A549 (cell line): ENCODE data around the gene FCER1A. TPM values are rescaled to one million over a fixed set of nuclear protein-coding genes. Genes with fewer than 3 reads are reported as not detected.

Experiments used
- ATAC-seq, 2 experiments: fragments of 200-7000 bp in 1 of 2; fragments of >200 bp in 1 of 2; cut with Nextera tagmentation in 1 of 2; cut with Tn5 transposase in 1 of 2; 3 replicates each; pipeline versions ENCODE4 v1.8.0 to v1.9.1; 2018 to 2020; ENCODE audit warnings: mild to moderate bottlenecking in 1 of 2, moderate library complexity in 1 of 2
- CTCF ChIA-PET: fragments of 300-600 bp; sonication (Branson Sonifier 250); formaldehyde crosslinking; extraction: SDS; loops from one replicate; lab custom pipeline; 2021; ENCODE audit warnings: antibody characterized with exemption, inconsistent platforms; lab: Yijun Ruan, JAX
- POLR2A ChIA-PET: fragments of 350-600 bp; formaldehyde crosslinking; extraction: SDS; loops from one replicate; lab custom pipeline; 2021; ENCODE audit warnings: antibody characterized with exemption, inconsistent platforms; lab: Yijun Ruan, JAX
- DNase-seq, 2 experiments: peaks; one replicate each; pipeline versions ENCODE4 v3.0.0 to v3.0.0-alpha.2; 2011 to 2016; ENCODE audit warnings: low read depth in 1 of 2, low spot score in 1 of 2
- FAIRE-seq: peaks from 2 replicates; lab custom pipeline; 2011; peaks lifted over from hg19 to GRCh38; lab: Jason Lieb, UNC
- H3K27ac ChIP-seq, 2 experiments: fragments of >200 bp; sonication (Bioruptor Twin); formaldehyde crosslinking; 3 replicates each; pipeline ENCODE4 v1.5.1; 2016 to 2017
- H3K4me1 ChIP-seq: fragments of >200 bp; sonication (Bioruptor Twin); formaldehyde crosslinking; 3 replicates; pipeline ENCODE4 v1.6.1; 2016
- H3K4me2 ChIP-seq: fragments of >200 bp; sonication (Bioruptor Twin); formaldehyde crosslinking; 3 replicates; pipeline ENCODE4 v1.6.1; 2016
- H3K4me3 ChIP-seq: fragments of >200 bp; sonication (Bioruptor Twin); formaldehyde crosslinking; 3 replicates; pipeline ENCODE4 v1.5.1; 2016
- H3K9me3 ChIP-seq: fragments of >200 bp; sonication (Bioruptor Twin); formaldehyde crosslinking; 3 replicates; pipeline ENCODE4 v1.6.1; 2016
- CBX8 ChIP-seq: fragments of 200-600 bp; sonication (generic); IDR thresholded peaks from 2 replicates; pipeline ENCODE4 v1.6.1; 2016
- CEBPB ChIP-seq, 2 experiments: fragments of >200 bp in 1 of 2; sonication (Bioruptor Twin) in 1 of 2; formaldehyde crosslinking in 1 of 2; IDR thresholded peaks; 2 replicates each; pipeline ENCODE4 v1.6.1; 2012 to 2016
- CHD2 ChIP-seq: fragments of 150-350 bp; IDR thresholded peaks from 2 replicates; pipeline ENCODE4 v1.6.1; 2014; ENCODE audit warnings: low read length; ENCODE audit not compliant: partially characterized antibody
- E2F6 ChIP-seq: IDR thresholded peaks from 2 replicates; pipeline ENCODE4 v1.6.1; 2012; ENCODE audit warnings: low read depth, borderline replicate concordance
- ELK1 ChIP-seq: fragments of 150-350 bp; IDR thresholded peaks from 2 replicates; pipeline ENCODE4 v1.6.1; 2014; ENCODE audit warnings: low read depth, mild to moderate bottlenecking, low read length
- EP300 ChIP-seq, 2 experiments: fragments of >200 bp; sonication (Bioruptor Twin); formaldehyde crosslinking; IDR thresholded peaks; 2 replicates in 1 of 2; 3 replicates in 1 of 2; pipeline ENCODE4 v1.6.1; 2016 to 2017
- FOSL2 ChIP-seq, 2 experiments: fragments of 450-650 bp in 1 of 2; fragments of >200 bp in 1 of 2; sonication (Bioruptor Twin) in 1 of 2; formaldehyde crosslinking; IDR thresholded peaks; 2 replicates each; pipeline versions ENCODE4 v1.5.0 to v1.6.1; 2016 to 2020; ENCODE audit warnings: mild to moderate bottlenecking in 1 of 2, moderate library complexity in 1 of 2
- GATA3 ChIP-seq: IDR thresholded peaks from 2 replicates; pipeline ENCODE4 v1.6.1; 2012; ENCODE audit warnings: borderline replicate concordance
- HDAC2 ChIP-seq: fragments of 200-600 bp; sonication (generic); IDR thresholded peaks from 2 replicates; pipeline ENCODE4 v1.6.1; 2016
- HEYL ChIP-seq: fragments of 250-450 bp; sonication (Bioruptor Pico); IDR thresholded peaks from 2 replicates; pipeline ENCODE4 v1.8.0; 2021; ENCODE audit warnings: mild to moderate bottlenecking, moderate library complexity
- JUNB ChIP-seq: fragments of >200 bp; sonication (Bioruptor Twin); formaldehyde crosslinking; IDR thresholded peaks from 2 replicates; pipeline ENCODE4 v1.6.1; 2016
- MAZ ChIP-seq: fragments of 150-350 bp; IDR thresholded peaks from 2 replicates; pipeline ENCODE4 v1.6.1; 2014; ENCODE audit warnings: antibody characterized with exemption, low read depth, low read length, borderline replicate concordance
- NFE2L2 ChIP-seq: fragments of 150-350 bp; conservative IDR thresholded peaks from 2 replicates; pipeline ENCODE4 v1.6.1; 2014; ENCODE audit warnings: low read length
- NPAS2 ChIP-seq: fragments of 250-450 bp; sonication (Bioruptor Pico); IDR thresholded peaks from 2 replicates; pipeline ENCODE4 v1.8.0; 2022; ENCODE audit warnings: mild to moderate bottlenecking, moderate library complexity, borderline replicate concordance
- POLR2A ChIP-seq: IDR thresholded peaks from 2 replicates; pipeline ENCODE4 v1.6.1; 2012; ENCODE audit warnings: mild to moderate bottlenecking, low read length
- RCOR1 ChIP-seq: fragments of 150-350 bp; IDR thresholded peaks from 2 replicates; pipeline ENCODE4 v1.6.1; 2014; ENCODE audit warnings: antibody characterized with exemption, low read length, low read depth
- TFCP2L1 ChIP-seq: fragments of 250-450 bp; sonication (Bioruptor Pico); IDR thresholded peaks from 2 replicates; pipeline ENCODE4 v1.5.0; 2021; ENCODE audit warnings: mild to moderate bottlenecking
- ZC3H11A ChIP-seq: fragments of 450-650 bp; IDR thresholded peaks from 2 replicates; pipeline ENCODE4 v1.6.1; 2014; ENCODE audit warnings: antibody characterized with exemption, mild to moderate bottlenecking
- ZFP36 ChIP-seq: fragments of 450-650 bp; IDR thresholded peaks from 2 replicates; pipeline ENCODE4 v1.6.1; 2014; ENCODE audit warnings: borderline replicate concordance; ENCODE audit not compliant: partially characterized antibody
- WGBS: methylation state at CpG from one replicate; pipeline ENCODE4 v1.1.6; 2017; ENCODE audit errors: missing lambda C conversion rate; 5-methylcytosine and 5-hydroxymethylcytosine counted together
- polyA plus RNA-seq, 4 experiments: library from polyadenylated mRNA; depleted of rRNA in 3 of 4; stranded (reverse); fragments of >200 nt; fragmentation: RNase III in 1 of 4; extraction: RNeasy Plus Mini Kit Qiagen cat#74134 plus additional on column Dnase treatment in 1 of 4; gene quantifications; 2 replicates in 3 of 4; 3 replicates in 1 of 4; pipeline ENCODE4 v1.2.3, GENCODE V29; 2011 to 2017
- TF ChIP-seq, protein P1 (sequence below): fragments of 250-450 bp; sonication (Bioruptor Pico); IDR thresholded peaks from 2 replicates; pipeline ENCODE4 v1.5.0; 2021; ENCODE audit warnings: mild to moderate bottlenecking, moderate library complexity, borderline replicate concordance

Gene FCER1A
- polyA plus RNA-seq, 2 of the 4 experiments (the other 2 are of a cell fraction): 0.10 TPM; not detected in 1

DNA sequence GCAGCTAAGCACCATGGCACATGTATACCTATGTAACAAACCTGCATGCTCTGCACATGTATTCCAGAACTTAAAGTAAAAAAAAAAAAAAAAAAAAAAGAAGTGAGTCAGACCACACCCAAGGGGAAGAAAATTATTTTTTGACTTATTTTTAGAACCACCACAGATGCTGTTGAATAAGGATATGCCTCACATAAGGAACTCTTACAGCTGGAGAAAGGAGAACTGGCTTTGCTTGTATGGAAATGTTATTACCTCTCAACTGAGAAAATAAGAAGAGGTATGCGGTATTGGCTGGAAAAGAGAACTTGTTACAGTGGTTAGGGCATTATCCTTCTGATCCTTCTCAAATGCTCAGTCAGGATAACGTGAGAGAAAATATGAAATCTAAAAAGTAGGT lies 27.5 kb upstream of the FCER1A start (continued):
- TF ChIP-seq ELK1: no peak
- TF ChIP-seq GATA3: no peak
- TF ChIP-seq CEBPB (IDR thresholded peaks at IDR 0.05): no peak
- no peak for TF ChIP-seq CBX8
- TF ChIP-seq, all 56 proteins: peak for 0

GRCh38 chr1:159275891-159276290 lies 26.2 kb upstream of the FCER1A start:
- CTCF ChIA-PET: interaction anchor here (1.1 to 1.3 kb wide), 2 partner anchors 20 to 615 kb away, joined by 3 to 5 read pairs; no protein-coding TSS in a partner anchor
- no peak for FAIRE-seq

DNA sequence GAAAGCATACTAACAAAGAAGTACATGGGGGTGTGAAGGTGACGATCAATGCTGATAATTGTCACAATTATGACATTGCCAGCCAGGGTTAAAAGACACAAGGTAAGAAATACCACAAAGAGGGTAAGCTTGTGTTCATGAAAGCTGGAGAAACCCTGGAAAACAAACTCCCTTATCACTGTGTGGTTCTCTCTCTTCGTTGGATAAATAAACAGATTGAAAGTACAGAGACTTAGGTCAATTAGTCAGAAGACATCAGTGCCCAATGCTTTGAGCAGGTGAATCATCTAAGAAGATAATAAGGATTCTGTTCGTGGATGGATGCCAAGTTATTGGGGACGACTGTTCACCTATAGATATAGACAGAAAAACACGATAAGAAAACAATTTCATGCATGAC lies 22.4 kb upstream of the FCER1A start:
- peak in 1 of 2 experiments; percentile 28 for DNase-seq
- FAIRE-seq: no peak
- peak overlapping the region; percentile 70 for H3K4me2 ChIP-seq
- no peak overlapping the region for H3K4me3 ChIP-seq
- TF ChIP-seq NPAS2 (CRISPR knock-in tag) (no peak), NFE2L2 (no peak), RCOR1 (no peak), GATA3 (no peak), JUNB (peak; percentile 52; the same call in 1 of the 2 replicates)
- H3K9me3 ChIP-seq: no peaks in the 10 kb centered on the region
- peak overlapping the region; percentile 58 to 74 for H3K27ac ChIP-seq
- ATAC-seq: peak in 1 of 2 experiments; percentile 40; a peak in 2 of 6 replicates
- ChIA-PET POLR2A (no interaction called here), CTCF (no interaction called here)
- 7% methylated on average over 5 of the region's 5 CpGs for WGBS
- H3K4me1 ChIP-seq: peaks cover 45% of the 10 kb centered on the region

More at GRCh38 chr1:159275891-159276290, 26.2 kb upstream of the FCER1A start:
- no peak for ATAC-seq
- TF ChIP-seq, protein P1, sequence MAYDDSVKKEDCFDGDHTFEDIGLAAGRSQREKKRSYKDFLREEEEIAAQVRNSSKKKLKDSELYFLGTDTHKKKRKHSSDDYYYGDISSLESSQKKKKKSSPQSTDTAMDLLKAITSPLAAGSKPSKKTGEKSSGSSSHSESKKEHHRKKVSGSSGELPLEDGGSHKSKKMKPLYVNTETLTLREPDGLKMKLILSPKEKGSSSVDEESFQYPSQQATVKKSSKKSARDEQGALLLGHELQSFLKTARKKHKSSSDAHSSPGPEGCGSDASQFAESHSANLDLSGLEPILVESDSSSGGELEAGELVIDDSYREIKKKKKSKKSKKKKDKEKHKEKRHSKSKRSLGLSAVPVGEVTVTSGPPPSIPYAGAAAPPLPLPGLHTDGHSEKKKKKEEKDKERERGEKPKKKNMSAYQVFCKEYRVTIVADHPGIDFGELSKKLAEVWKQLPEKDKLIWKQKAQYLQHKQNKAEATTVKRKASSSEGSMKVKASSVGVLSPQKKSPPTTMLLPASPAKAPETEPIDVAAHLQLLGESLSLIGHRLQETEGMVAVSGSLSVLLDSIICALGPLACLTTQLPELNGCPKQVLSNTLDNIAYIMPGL: no peak
- TF ChIP-seq JUNB (no peak), E2F6 (no peak), EP300 (IDR thresholded peaks at IDR 0.05) (no peak), FOSL2 (IDR thresholded peaks at IDR 0.05) (no peak), FOSL2 (CRISPR knock-in tag; IDR thresholded peaks at IDR 0.05) (no peak), CHD2 (no peak), POLR2A (no peak), RCOR1 (no peak), CBX8 (no peak), HDAC2 (no peak), ZC3H11A (no peak), ZFP36 (no peak), MAZ (no peak), HEYL (CRISPR knock-in tag) (no peak), TFCP2L1 (CRISPR knock-in tag) (no peak)
- TF ChIP-seq, all 56 proteins: peak for 0
- no peak overlapping the region for H3K27ac ChIP-seq
- peaks cover 19% of the 10 kb centered on the region for H3K4me1 ChIP-seq
- no peak overlapping the region for H3K4me2 ChIP-seq
- POLR2A ChIA-PET: no interaction called here
- DNase-seq: no peak
- no peaks in the 10 kb centered on the region for H3K9me3 ChIP-seq
- no peak overlapping the region for H3K4me3 ChIP-seq
